HG02970 (cell line): ENCODE data around the gene KCNS1.

Experiments
- ATAC-seq: cut with Tn5 transposase; IDR thresholded peaks from one replicate; pipeline ENCODE4 v1.9.1; 2021; ENCODE audit warnings: mild to moderate bottlenecking, moderate library complexity, moderate number of reproducible peaks; ENCODE audit not compliant: unreplicated experiment, low FRiP score

Gene KCNS1

DNA sequence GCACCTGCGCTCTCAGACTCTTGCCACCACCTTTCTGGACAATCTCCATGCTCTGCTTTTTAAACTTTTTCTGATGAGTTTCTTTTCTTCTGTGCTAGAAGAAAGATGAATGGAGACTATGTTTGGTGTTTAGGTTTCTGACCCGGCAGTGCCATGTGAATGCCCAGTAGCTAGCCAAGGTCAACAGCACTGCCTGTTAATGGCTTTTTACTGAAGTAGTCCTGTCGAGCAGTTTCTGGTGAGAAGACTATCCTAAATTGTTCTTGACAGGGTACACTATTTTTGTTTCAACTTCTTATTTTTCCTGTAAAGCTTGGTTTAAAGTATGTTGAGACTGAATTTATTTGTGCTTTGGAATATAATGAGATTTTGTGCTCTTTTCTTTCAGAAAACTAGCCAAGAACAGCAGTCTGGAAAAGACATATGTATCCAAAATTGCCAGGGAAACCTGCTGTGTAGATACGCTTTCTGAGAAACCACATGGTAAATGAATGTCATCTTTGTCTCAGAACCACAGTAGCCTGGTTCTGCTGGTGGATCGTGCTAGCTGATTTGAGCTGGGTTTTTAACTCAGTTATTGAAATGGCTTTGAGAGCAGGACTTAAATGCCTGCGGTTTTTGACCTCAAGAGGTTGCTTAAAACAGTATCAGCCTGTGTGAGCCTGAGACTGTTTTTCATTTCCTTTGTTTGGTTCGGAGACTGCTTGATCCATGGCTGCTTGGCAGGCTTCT lies 48.1 kb downstream of the KCNS1 start:
- ATAC-seq = no peak

DNA sequence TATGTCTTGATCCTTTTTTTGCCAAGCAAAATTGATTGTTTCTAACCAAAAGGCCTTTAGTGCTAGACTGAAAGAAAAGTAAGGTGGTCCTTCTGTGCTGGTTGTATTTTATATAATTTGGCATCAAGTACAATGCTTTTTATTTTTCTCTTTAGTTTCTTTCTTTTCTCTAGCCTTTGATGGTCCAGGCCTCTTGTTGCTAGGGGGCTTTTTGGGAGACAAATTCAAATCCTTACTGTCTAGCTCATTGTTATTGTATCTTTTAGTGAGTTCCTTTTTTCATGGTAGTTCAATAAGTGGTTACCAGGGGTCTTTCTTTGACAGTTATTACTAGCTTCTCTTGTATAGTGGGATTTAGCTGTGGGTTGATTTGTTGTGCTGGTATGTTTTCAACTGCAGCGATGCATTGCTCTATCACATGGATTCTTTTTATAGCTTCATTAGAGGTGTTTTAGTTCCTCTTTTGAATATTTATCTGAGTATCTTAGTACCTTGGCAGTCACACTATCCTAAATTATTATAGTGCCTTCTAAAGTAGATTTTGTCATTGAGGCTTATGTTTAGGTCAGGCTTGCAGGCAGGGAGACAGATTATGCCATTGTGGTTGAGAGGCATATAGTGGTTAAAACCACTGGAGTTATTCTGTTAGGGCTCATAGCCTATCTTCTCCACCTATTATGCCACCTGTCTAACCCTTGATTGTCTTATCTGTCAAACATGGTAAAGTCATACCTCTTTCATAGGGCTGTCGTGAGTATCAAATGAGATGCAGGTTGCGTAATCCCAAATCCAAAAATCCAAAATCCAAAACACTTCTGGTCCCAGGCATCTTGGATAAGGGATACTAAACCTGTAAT lies 49.5 kb downstream of the KCNS1 start:
- ATAC-seq = no peak

DNA sequence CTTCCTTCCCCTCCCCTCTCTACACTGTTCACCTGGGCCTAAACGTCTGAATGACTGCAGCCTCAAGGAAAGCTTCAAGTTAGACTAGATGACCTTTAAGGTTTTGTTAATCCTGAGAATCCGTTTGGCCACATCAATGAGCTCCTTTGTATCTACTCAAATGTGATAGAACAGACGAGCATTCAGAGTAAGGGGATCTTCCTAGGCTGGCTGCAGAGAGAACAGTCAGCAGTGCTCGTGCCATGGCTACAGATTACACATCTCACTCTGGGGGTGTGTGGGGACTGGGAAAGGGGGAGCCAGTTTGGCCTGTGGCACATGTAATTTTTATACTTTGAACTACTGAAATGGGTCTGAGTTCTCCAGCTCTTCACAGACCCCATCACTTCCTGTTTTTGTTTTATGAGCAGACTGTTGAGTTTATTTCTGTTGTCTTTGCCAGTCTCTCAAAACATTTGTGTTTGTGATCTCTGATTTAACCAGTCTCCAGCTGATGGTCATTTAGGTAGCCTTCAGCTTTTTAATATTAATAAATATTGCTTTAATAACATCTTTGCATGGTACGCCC lies 50.9 kb downstream of the KCNS1 start:
- no peak for ATAC-seq

DNA sequence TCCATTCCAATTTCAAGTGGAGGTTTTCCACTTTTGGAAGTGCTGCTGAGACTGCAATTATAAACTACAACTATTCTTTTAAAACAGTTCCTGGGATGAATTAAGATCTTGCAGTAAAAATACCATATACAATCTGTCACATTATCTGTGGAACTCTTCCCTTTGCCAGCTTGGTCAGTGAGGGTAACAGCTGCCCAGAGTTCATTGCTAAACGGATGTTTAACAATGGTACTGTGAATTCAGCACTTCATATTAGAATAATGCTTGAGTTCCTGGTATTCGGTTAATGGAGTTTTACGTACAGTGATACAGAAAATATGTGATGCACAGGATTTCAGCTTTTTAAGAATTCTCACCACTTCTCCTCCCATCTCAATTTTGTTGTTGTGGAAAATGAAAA lies 51.5 kb downstream of the KCNS1 start:
- ATAC-seq = no peak

DNA sequence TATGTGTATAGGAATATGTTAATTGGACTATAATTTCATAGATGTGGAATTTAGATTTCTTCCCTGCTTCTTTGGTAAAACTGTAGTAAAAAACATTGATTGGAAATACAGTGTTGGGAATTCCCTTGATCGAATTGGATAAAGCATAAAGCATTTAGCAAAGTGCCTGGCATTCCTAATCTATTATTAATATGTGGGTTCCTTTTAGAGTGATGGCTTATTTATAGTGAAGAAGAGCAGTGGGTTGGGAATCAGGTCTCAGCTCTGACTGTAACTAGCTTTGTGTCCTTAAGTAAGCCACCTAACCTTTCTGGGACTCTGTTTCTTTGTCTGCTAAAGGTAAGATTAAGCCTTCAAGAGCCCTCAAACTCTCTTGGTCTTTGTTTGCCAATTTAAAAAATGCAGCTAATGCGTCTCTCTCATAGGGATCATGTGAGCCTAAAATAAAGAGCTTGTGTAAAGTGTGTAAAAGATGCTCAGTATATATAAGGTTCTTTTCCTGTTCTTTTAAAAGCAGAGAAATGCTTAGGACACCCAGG lies 53.3 kb downstream of the KCNS1 start:
- ATAC-seq = no peak

DNA sequence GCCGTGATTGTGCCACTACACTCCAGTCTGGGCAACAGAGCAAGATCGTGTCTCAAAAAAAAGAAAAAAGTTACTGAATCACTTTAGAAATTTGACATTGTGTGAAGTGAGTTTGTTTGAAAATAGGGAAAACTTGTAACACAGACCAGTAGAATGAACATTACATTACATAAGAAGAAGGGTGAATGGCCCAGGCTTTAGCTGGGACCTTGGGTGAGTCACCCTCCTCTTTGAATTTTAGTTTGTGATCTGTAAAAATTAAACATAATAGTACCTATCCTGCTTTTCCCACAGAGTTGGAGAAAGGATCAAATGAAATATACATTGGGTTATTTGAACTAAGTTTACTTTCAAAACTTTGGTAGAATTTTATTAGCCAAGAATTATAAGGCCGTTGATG lies 56.3 kb downstream of the KCNS1 start:
- ATAC-seq = no peak

DNA sequence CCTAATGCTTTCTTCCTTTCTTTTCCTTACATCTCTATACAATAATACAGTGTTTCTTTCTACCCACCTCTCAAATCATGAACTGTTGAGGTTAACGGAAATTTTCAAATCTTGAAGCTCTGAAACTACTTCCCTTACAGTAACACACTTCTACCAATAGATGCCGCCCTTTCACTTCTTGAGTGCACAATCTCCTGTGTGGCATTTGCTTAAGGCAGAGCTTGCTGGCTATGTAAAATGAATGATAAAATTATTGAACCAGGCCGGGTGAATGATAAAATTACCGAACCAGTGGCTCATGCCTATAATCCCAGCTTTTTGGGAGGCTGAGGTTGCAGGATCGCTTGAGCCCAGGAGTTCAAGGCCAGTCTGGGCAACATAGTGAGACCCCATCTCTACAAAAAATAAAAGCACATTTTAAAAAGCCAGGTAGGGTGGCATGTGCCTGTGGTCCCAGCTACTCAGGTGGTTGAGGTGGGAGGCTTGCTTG lies 56.8 kb downstream of the KCNS1 start:
- ATAC-seq = no peak

DNA sequence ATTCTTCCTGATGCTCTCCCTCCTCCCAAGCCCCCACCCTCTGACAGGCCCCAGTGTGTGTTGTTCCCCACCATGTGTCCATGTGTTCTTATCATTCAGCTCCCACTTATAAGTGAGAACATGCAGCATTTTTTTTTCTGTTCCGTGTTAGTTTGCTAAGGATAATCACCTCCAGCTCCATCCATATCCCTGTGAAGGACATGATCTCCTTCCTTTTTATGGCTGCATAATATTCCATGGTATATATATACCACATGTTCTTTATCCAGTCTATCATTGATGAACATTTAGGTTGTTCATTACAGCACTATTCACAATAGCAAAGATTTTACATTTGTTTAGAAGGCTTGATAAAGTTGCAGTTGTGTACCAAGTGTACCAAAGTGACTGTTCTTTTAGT lies 57.9 kb downstream of the KCNS1 start:
- no peak for ATAC-seq
